Measurements from ENCODE around the gene RNU6-1.

GRCh38 chr15:67825881-67826716 lies 13.7 kb downstream of the RNU6-1 start:
- TF ChIP-seq CTCF (IDR thresholded peaks at IDR 0.05 in 8 of 11, conservative IDR thresholded peaks at IDR 0.05 in 3 of 11) (no peak), POLR2A (IDR thresholded peaks at IDR 0.05) (no peak), POLR2AphosphoS5 (IDR thresholded peaks at IDR 0.05) (peak in 1 of 3 donors; percentile 28)
